ENCODE measurements around the gene UBE3A.

Gene UBE3A

DNA sequence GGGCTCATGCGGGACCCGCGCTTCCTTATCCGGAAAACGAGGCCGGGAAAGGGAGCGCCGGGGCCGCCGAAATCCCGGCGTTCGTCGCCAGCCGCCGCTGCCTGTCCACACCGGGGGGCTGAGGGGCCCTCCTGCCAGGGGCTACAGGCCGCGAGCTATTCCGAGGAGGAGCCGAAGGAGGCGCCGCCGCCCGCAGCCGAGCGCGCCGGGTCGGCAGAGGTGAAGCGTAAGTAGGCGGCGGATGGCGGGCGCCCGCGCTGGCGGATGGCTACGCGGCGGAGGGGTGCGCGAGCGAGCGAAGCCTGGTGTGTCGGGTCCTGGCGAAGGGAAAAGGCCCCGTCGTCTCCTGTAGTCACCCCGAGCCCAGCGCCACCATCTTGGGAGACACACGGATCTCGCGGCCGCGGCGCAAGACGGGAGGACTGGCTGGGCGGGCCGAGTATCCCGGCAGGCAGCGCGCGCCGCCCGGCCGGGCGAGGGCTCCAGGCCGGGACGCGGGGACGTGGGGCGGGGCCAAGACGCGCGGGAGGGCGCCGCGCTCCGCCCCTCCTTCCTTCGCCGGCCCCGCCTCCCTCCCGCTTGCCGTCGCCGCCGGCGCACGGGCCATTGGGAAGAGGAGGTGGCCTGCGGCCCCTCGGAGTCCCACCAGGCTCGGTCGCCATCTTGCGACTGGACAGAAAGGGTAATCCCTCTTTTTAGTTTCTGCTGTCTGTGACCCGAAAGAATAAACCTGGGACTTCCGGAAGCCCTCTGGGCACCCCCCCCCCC lies at the start of gene UBE3A:
Gene UBE3A (minus strand): TSS at position 424 of the 768 bp plus-strand sequence. CDS start 29,917 bp downstream, outside the sequence.
- peak within 1 kb of the TSS; percentile 89 for H3K4me3 ChIP-seq (ENCODE audit: low read depth, low read length)
- DNase-seq (ENCODE audit: low read depth), result peak; percentile 76
- in situ Hi-C loops (cut with HindIII; ENCODE audit: low sequenced_read_pairs), result loop anchor here (25.0 kb wide), 1 partner anchor 476 kb away; the partner anchor contains the start of genes SNRPN and SNURF

DNA sequence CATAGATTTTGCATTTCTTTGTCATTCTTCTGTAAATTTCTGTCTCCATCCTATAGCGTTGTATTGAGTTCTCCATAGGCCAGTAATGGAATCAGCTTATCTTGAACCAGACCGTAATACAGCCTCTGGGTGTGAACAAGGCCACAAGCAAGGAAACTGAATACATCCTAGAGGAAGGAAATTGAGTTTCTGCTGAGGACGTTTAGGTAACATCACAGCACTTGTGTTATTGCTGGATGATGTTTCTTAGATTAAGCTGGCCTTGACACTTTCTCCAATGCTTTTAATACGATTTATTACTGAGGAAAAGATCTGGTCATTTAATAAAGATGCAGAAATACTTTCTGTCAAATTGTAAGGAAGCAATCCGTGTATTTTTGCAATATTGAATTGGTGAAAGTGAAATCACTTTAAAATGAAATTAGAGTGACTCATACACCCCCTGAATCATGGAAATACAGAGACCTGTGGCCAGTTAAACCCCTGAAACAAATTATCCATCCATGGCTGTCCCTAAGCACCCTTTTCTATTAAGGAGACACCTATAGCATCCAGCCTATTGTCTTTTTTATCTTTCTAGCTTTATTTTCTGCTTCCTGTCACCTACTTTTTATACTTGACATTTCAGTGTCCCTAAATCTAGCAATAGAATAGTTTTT lies 48.5 kb upstream of the UBE3A start:
- no peak overlapping the region for H3K4me3 ChIP-seq (ENCODE audit: low read depth, low read length)
- TF ChIP-seq, protein P1, sequence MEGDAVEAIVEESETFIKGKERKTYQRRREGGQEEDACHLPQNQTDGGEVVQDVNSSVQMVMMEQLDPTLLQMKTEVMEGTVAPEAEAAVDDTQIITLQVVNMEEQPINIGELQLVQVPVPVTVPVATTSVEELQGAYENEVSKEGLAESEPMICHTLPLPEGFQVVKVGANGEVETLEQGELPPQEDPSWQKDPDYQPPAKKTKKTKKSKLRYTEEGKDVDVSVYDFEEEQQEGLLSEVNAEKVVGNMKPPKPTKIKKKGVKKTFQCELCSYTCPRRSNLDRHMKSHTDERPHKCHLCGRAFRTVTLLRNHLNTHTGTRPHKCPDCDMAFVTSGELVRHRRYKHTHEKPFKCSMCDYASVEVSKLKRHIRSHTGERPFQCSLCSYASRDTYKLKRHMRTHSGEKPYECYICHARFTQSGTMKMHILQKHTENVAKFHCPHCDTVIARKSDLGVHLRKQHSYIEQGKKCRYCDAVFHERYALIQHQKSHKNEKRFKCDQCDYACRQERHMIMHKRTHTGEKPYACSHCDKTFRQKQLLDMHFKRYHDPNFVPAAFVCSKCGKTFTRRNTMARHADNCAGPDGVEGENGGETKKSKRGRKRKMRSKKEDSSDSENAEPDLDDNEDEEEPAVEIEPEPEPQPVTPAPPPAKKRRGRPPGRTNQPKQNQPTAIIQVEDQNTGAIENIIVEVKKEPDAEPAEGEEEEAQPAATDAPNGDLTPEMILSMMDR (IDR thresholded peaks at IDR 0.05; ENCODE audit: low read depth, low read length, missing control alignments), result no peak
- DNase-seq (ENCODE audit: low read depth), result no peak
- in situ Hi-C loops (cut with HindIII; ENCODE audit: low sequenced_read_pairs), result no loop called here

More for the DNA sequence above, at the start of gene UBE3A:
- TF ChIP-seq, protein P1 (IDR thresholded peaks at IDR 0.05; ENCODE audit: low read depth, low read length, missing control alignments), result peak; percentile 23

GRCh38 chr15:25486051-25486450 lies 47.2 kb upstream of the UBE3A start:
- TF ChIP-seq, protein P1 (IDR thresholded peaks at IDR 0.05; ENCODE audit: low read depth, low read length, missing control alignments), result no peak
- in situ Hi-C loops (cut with HindIII; ENCODE audit: low sequenced_read_pairs), result no loop called here

DNA sequence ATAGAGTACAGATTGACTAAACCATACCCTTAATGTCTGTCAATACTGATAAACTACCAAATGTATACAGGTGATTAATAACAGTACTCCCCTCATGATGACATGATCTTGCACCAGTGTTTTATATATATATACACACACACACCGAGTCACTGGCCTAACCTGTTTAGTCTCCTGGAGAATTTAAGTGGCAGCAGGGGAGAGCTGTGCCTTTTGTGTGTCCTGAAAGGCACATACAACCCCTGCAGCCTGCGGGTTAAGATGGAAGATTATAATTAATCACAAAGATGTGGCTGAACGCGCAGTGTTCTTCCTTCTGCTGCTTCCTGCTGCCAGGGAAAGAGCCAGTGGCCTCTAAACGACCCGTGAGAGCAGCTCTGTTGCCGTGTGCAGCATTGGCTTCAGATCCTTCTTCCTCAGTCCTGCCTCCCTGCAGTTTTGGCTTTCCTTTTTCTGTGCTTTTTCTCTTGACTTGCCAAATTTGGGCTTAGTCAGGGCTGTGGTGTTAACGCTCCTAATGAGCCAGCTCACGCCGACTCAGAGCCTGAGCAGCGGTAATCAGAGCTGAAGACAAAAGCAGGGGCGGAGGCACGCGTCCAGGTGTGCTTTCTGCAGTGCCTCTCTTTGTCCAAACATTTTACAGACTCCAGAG lies 42.5 kb upstream of the UBE3A start:
- TF ChIP-seq, protein P1 (IDR thresholded peaks at IDR 0.05; ENCODE audit: low read depth, low read length, missing control alignments), result no peak
- DNase-seq (ENCODE audit: low read depth), result peak; percentile 11
- H3K4me3 ChIP-seq (ENCODE audit: low read depth, low read length), result no peak overlapping the region
- in situ Hi-C loops (cut with HindIII; ENCODE audit: low sequenced_read_pairs), result no loop called here

More at GRCh38 chr15:25486051-25486450, 47.2 kb upstream of the UBE3A start:
- no peak overlapping the region for H3K4me3 ChIP-seq (ENCODE audit: low read depth, low read length)
- DNase-seq (ENCODE audit: low read depth), result no peak

- in situ Hi-C loops (cut with HindIII; ENCODE audit: low sequenced_read_pairs), result no loop called here
- TF ChIP-seq, protein P1 (IDR thresholded peaks at IDR 0.05; ENCODE audit: low read depth, low read length, missing control alignments), result no peak
- no peak overlapping the region for H3K4me3 ChIP-seq (ENCODE audit: low read depth, low read length)
- no peak for DNase-seq (ENCODE audit: low read depth)
Measured at GRCh38 chr15:25478313-25478712, 39.5 kb upstream of the UBE3A start.

DNA sequence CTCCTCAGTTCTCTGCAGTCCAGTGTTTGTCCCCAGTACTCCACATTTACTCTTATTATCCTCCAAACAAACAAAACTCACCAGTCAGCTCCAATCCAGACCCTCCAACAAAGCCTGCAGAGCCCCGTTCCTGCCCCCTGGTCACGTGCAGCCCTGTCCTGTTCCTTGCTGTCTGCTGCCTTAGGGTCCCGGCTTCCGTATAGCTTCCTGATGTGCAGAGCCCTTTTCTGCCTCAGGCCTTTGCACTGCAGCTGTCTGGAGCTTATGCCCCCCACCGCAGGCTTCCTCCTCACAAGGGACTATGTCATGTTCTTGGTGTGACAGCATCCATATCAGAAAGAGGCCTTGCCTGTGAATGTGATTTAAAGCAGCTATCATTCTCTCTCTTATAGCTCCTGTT lies 39.0 kb upstream of the UBE3A start:
- H3K4me3 ChIP-seq (ENCODE audit: low read depth, low read length), result no peak overlapping the region
- no peak for DNase-seq (ENCODE audit: low read depth)
- in situ Hi-C loops (cut with HindIII; ENCODE audit: low sequenced_read_pairs), result no loop called here
- TF ChIP-seq, protein P1 (IDR thresholded peaks at IDR 0.05; ENCODE audit: low read depth, low read length, missing control alignments), result no peak
